Epithelial cell of esophagus (primary cell): Measurements from ENCODE around the gene DGCR8.
"Not testable (repeated sequence)": the region's sequence is repeated elsewhere in the genome, so short reads cannot be mapped to it uniquely, and the experiment has no call there.

Source experiments
- DNase-seq: peaks from one replicate; pipeline ENCODE4 v3.0.0; 2010; ENCODE audit warnings: low read depth
- H3K4me3 ChIP-seq: 2 replicates; pipeline ENCODE4 v1.5.1; 2011; ENCODE audit warnings: mild to moderate bottlenecking, low read length, control low read depth
- TF ChIP-seq, protein P1 (sequence below): IDR thresholded peaks from 2 replicates; pipeline ENCODE4 v1.5.1; 2011; ENCODE audit warnings: low read depth, mild to moderate bottlenecking, low read length, control low read depth, inconsistent platforms; ENCODE audit not compliant: insufficient read depth; ENCODE audit errors: missing control alignments

DGCR8 gene

DNA sequence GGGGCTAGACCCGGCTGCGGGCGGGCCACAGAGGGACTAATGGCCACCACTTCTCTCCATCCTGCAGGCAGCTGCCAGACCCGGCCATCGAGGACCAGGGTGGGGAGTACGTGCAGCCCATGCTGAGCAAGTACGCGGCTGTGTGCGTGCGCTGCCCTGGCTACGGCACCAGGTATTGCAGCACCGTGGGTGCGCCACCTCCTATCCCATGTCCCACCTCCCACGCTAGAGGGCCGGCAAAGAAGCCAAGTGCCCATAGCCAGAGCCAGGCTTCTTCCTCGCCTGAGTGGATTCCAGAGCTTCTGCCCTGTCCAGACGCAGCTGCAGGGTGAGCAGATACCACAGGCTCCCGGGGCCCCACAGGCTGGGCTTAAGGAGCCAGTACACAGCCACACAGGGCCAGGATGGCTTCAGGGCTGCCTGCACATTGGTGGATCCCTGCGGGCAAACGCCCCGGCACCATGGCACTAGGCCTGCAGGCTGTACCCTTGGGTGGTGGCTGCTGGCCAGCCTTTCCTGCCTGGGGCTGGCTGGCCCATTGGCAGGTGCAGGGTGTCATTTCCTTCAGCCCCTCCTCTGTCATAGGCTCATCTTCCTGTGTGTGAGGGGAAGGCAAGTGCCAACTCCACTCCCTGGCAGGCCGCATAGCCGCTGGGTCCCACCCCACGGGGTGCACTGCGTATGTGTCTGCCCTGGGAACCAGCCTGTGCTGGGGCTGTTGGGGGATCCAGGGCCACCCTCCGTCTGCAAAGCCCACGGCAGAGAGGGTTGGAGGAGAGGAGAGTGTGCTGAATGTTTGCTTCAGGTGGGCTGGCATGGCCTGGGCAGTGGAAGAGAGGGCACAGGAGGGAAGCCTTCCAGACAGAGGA, 16.5 kb upstream of the DGCR8 start:
- no peak overlapping the region for H3K4me3 ChIP-seq
- TF ChIP-seq, protein P1, sequence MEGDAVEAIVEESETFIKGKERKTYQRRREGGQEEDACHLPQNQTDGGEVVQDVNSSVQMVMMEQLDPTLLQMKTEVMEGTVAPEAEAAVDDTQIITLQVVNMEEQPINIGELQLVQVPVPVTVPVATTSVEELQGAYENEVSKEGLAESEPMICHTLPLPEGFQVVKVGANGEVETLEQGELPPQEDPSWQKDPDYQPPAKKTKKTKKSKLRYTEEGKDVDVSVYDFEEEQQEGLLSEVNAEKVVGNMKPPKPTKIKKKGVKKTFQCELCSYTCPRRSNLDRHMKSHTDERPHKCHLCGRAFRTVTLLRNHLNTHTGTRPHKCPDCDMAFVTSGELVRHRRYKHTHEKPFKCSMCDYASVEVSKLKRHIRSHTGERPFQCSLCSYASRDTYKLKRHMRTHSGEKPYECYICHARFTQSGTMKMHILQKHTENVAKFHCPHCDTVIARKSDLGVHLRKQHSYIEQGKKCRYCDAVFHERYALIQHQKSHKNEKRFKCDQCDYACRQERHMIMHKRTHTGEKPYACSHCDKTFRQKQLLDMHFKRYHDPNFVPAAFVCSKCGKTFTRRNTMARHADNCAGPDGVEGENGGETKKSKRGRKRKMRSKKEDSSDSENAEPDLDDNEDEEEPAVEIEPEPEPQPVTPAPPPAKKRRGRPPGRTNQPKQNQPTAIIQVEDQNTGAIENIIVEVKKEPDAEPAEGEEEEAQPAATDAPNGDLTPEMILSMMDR, result no peak
- no peak for DNase-seq

DNA sequence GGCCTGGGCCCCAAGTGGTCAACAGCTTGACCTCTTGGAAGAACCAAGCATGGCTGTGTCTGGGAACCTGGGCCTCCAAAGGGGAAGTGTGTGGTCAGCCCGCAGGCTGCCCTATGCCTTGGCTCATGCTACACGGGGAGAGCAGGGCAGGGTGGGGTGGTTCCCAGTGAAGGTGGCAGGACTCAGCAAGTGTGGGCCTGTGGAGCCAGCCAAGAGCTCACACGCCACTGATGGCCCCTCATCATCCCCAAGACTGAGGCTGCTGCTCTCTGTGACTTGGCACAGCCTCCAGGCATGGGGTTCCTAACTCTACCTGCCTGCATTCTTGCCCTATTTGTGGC, 15.9 kb upstream of the DGCR8 start:
- no peak for DNase-seq
- TF ChIP-seq, protein P1, result no peak
- H3K4me3 ChIP-seq, result no peak overlapping the region

DNA sequence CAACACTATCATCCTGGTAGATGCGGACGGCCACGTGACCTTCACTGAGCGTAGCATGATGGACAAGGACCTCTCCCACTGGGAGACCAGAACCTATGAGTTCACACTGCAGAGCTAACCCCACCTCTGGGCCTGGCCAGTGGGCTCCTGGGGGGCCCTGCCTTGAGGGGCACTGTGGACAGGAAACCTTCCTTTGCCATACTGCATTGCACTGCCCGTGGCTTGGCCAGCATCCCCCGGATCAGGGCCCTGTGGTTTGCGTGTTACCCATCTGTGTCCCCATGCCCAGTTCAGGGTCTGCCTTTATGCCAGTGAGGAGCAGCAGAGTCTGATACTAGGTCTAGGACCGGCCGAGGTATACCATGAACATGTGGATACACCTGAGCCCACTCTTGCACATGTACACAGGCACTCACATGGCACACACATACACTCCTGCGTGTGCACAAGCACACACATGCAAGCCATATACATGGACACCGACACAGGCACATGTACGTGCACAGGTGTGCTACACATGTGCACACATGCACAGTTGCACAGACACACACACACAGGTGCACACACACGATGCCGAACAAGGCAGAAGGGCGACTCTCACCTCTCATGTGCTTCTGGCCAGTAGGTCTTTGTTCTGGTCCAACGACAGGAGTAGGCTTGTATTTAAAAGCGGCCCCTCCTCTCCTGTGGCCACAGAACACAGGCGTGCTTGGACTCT, 15.3 kb upstream of the DGCR8 start:
- TF ChIP-seq, protein P1, result no peak
- no peak overlapping the region for H3K4me3 ChIP-seq
- no peak for DNase-seq

DNA sequence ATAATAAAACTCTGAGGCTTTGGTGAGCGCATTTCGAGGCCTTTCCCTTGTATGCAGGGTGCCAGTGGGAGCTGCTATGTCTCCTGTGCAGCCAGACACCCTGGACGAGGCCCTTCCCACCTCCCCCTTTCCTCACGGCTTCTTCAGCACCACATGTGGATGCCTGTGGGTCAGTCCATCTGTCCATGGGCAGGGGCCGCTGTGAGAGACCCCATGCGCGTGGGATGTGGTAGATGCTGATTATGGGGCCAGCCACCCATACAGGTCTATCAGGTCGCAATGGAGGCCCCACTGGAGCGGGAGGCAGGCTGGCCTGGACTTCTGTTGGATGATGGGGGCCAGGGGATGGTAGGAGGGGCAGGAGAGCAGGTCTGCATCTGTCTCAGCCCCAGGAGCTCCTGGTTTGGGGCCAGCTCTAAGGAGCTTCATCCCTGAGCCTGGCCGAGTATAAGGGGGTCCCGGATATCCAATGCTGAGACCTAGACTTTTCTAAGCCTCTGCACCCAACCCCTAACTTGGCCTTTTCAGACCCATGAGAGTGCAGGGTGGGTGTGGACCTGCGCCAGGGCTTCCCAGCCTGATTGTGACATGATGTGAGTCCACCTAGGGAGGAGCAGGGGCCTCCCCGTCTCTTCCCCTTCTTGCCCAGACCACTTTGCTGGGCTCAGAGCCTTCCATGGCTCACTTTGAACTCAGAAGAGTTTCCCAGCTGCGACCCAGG, 14.0 kb upstream of the DGCR8 start:
- H3K4me3 ChIP-seq, result no peak overlapping the region
- TF ChIP-seq, protein P1, result no peak
- no peak for DNase-seq

DNA sequence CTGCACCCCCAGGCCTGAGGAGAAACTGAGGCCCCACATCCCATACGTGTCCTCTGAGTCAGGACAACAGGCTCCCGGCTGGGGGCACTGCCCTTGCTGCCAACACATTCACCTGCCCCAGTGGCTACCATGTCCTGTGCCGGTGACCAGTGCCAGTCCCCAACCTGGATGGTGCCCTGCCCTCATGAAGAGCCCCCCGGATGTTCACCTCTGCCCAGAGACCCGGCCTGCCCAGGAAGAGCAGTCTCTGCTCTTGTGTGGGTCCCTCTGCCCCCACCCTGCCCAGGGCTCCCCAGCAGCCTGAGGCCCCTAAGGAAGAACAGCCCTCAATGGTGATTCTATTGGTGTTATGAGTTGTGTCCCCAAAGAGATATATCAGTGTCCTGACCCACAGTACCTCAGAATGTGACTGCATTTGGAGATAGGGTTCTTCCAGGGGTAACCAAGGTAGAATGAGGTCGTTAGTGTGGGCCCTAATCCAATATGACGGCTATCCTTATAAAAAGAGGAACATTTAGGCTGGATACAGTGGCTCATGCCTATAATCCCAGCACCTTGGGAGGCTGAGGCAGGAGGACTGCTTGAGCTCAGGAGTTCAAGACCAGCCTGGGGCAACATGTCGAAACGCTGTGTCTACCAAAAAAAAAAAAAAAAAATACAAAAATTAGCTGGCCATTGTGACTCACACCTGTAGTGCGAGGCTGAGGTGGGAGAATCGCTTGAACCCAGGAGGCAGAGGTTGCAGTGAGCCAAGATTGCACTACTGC, 13.2 kb upstream of the DGCR8 start:
- DNase-seq, result no peak

DNA sequence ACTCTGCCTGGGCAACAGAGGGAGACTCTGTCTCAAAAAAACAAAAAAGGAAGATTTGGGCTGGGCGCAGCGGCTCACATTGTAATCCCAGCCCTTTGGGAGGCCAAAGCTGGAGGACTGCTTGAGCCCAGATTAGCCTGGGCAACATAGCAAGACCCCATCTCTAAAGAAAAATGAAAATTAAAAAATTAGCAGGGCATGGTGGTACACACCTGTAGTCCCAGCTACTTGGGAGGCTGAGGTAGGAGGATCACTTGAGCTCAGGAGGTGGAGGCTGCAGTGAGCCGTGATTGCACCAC, 12.7 kb upstream of the DGCR8 start:
- DNase-seq, H3K4me3 ChIP-seq: not testable (repeated sequence)

More for the DNA sequence above, 13.2 kb upstream of the DGCR8 start:
- TF ChIP-seq, protein P1, result no peak
- no peak overlapping the region for H3K4me3 ChIP-seq

DNA sequence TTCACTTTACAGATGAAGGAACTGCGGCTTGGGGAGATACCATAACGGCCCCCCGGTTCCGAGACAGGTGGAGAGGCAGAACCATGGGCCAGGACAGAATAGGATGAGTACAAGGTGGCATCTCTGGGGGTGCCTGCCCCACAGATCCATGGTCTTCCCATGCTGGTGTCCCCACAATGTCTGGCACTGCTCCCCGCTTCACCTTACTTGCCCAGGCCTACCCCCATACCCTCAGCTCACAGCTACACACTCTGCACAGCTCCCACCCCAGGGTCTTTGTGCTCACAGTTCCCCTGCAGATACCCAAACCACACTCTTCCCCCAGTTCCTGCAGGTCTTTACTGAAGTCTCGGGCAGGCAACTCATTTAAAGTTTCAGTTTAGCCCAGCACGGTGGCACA, 11.4 kb upstream of the DGCR8 start:
- no peak overlapping the region for H3K4me3 ChIP-seq
- DNase-seq, result no peak
- TF ChIP-seq, protein P1, result no peak
